BJ (cell line): ENCODE results near the gene UGT2B17. TPM values are rescaled to one million over a fixed set of nuclear protein-coding genes. Genes with fewer than 3 reads are reported as not detected.

Experiments
- CTCF ChIA-PET: fragments of 350-600 bp; formaldehyde crosslinking; extraction: SDS; loops from one replicate; lab custom pipeline; 2021; ENCODE audit warnings: antibody characterized with exemption, inconsistent platforms; lab: Yijun Ruan, JAX
- POLR2A ChIA-PET: fragments of 300-600 bp; sonication (Branson Sonifier 250); formaldehyde crosslinking; extraction: SDS; loops from one replicate; lab custom pipeline; 2021; ENCODE audit warnings: antibody characterized with exemption; lab: Charles Lee
- DNase-seq: peaks from one replicate; pipeline ENCODE4 v3.0.0-alpha.2; 2011; ENCODE audit warnings: low read depth
- H3K27me3 ChIP-seq: 2 replicates; pipeline ENCODE4 v1.6.0; 2011; ENCODE audit warnings: low read length; ENCODE audit not compliant: control insufficient read depth, insufficient read depth
- H3K36me3 ChIP-seq: 2 replicates; pipeline ENCODE4 v1.5.1; 2011; ENCODE audit warnings: low read length; ENCODE audit not compliant: control insufficient read depth, insufficient read depth
- H3K4me3 ChIP-seq: 2 replicates; pipeline ENCODE4 v1.5.1; 2011; ENCODE audit warnings: low read depth, mild to moderate bottlenecking, control low read depth, low read length
- CTCF ChIP-seq: IDR thresholded peaks from 2 replicates; pipeline ENCODE4 v1.5.1; 2011; ENCODE audit warnings: low read depth, mild to moderate bottlenecking, control low read depth, inconsistent platforms, low read length, moderate library complexity; ENCODE audit not compliant: insufficient read depth
- polyA plus RNA-seq: library from polyadenylated mRNA; depleted of rRNA; stranded (reverse); fragments of >200 nt; gene quantifications from 2 replicates; pipeline ENCODE4 v1.2.3, GENCODE V29; 2011; rRNA removed

Gene UGT2B17
- polyA plus RNA-seq, 1 experiment: not detected

DNA sequence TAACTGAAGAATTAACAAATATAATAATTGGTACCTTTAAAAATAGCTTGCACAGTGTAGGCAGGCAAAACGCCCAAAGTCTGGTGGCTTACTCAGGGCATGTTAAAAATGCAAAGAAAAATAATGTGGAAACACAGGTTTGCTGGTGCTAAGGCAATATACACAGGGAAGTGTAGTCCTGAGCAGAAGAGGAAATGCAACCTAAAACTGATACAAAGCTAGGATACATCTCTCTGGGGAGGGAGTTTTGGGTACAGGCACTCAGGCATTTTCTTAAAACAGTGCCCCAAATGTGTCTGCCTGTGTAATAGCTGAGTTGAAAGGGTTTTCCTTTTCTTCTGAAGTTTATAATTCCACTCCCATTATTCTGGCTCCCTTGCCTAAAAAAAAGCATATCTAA is 81.4 kb downstream of the UGT2B17 start:
- POLR2A ChIA-PET: no interaction called here
- no peaks in the 10 kb centered on the region for H3K36me3 ChIP-seq
- DNase-seq: no peak
- no peak overlapping the region for H3K4me3 ChIP-seq
- no peaks in the 10 kb centered on the region for H3K27me3 ChIP-seq
- no peak for TF ChIP-seq CTCF
- CTCF ChIA-PET: interaction anchor here (0.9 kb wide), 1 partner anchor 675 kb away, joined by 4 read pairs; no protein-coding TSS in a partner anchor

- Histone ChIP-seq H3K36me3 (no peaks in the 10 kb centered on the region), H3K27me3 (no peaks in the 10 kb centered on the region), H3K4me3 (no peak overlapping the region)
- DNase-seq: no peak
- ChIA-PET CTCF (no interaction called here), POLR2A (no interaction called here)
- TF ChIP-seq CTCF: no peak
Measured at GRCh38 chr4:68490826-68491457, 85.2 kb downstream of the UGT2B17 start.

DNA sequence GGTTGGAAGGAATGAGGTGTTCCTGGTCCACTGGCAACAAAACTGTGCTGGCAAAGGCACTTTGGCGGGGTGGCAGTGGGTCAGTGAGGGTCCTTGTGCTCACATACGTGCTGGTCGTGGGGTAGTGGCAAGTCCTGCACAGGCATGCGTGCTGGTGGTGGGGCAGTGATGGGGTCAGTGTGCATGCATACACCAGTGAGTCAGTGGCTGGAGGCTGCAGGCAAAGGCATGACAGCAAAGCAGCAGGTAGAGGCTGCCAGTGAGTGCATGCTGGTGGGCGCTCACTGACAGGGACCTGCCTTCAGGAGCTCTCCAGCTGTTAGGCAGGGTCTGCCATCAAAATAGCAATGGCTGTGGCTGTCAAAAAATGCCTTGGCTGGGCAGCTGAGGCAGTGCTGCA is 86.8 kb downstream of the UGT2B17 start:
- TF ChIP-seq CTCF: no peak
- no peaks in the 10 kb centered on the region for H3K36me3 ChIP-seq
- no peaks in the 10 kb centered on the region for H3K27me3 ChIP-seq
- ChIA-PET POLR2A (no interaction called here), CTCF (no interaction called here)
- no peak overlapping the region for H3K4me3 ChIP-seq
- no peak for DNase-seq

Other genes starting within 250 kb of the UGT2B17 start
- gene YTHDC1, start 226.2 kb downstream of the UGT2B17 start, polyA plus RNA-seq: 21.6 and 41.4 TPM in 2 replicates
- not detected in 2 replicates for gene TMPRSS11E, start 128.9 kb downstream of the UGT2B17 start, polyA plus RNA-seq
- not detected in 2 replicates for gene UGT2B15, start 94.3 kb upstream of the UGT2B17 start, polyA plus RNA-seq
- not detected in 2 replicates for gene UGT2B10, start 239.7 kb upstream of the UGT2B17 start, polyA plus RNA-seq